Vagina (tissue), 2 donors: ENCODE results near the gene TGOLN2. TPM values are rescaled to one million over a fixed set of nuclear protein-coding genes. Genes with fewer than 3 reads are reported as not detected.

ENCODE experiments used
- DNase-seq, 2 donors: peaks; one replicate each; pipeline ENCODE4 v3.0.0-alpha.2; 2017; ENCODE audit errors: extremely low spot score in 2 of 2
- H3K27ac ChIP-seq: fragments of 200-600 bp; sonication (generic); one replicate; pipeline ENCODE4 v1.5.1; 2019
- H3K27me3 ChIP-seq: fragments of 200-600 bp; sonication (generic); one replicate; pipeline ENCODE4 v1.5.1; 2019
- H3K36me3 ChIP-seq, 2 donors: fragments of 200-600 bp; sonication (generic); one replicate each; pipeline ENCODE4 v1.5.1; 2017 to 2019
- H3K4me1 ChIP-seq: fragments of 200-600 bp; sonication (generic); one replicate; pipeline ENCODE4 v1.5.1; 2019
- H3K4me3 ChIP-seq, 2 donors: fragments of 200-600 bp; sonication (generic); 1 replicate in 1 of 2; 2 replicates in 1 of 2; pipeline ENCODE4 v1.5.1; 2016 to 2019
- H3K9me3 ChIP-seq: fragments of 200-600 bp; sonication (generic); one replicate; pipeline ENCODE4 v1.5.1; 2019
- CTCF ChIP-seq, 3 experiments: fragments of 450-650 bp in 2 of 3; fragments of 200-600 bp in 1 of 3; sonication (generic) in 1 of 3; IDR thresholded peaks; one replicate each; pipeline ENCODE4 v1.5.1; 2017 to 2019; ENCODE audit warnings: antibody characterized with exemption in 3 of 3, mild to moderate bottlenecking in 2 of 3, moderate library complexity in 2 of 3
- POLR2A ChIP-seq, 2 donors: fragments of 450-650 bp; IDR thresholded peaks; one replicate each; pipeline ENCODE4 v1.6.1; 2017; ENCODE audit warnings: antibody characterized with exemption in 2 of 2, mild to moderate bottlenecking in 2 of 2, moderate library complexity in 2 of 2
- POLR2AphosphoS5 ChIP-seq, 2 donors: sonication (generic); formaldehyde crosslinking; IDR thresholded peaks; one replicate each; pipeline ENCODE4 v1.9.0; 2017; ENCODE audit warnings: antibody characterized with exemption in 2 of 2, mild to moderate bottlenecking in 2 of 2, low read depth in 1 of 2; ENCODE audit not compliant: insufficient read depth in 1 of 2
- intact Hi-C: fragments of 100-400 bp; cut with DNase I; formaldehyde crosslinking; loops from one replicate; pipeline ENCODE4 v1.15.1; 2023
- total RNA-seq: library from RNA; depleted of rRNA; stranded (reverse); fragments of >200 nt; gene quantifications from one replicate; pipeline ENCODE4 v1.2.3, GENCODE V29; 2016

Gene TGOLN2
- total RNA-seq, 1 donor from 2014 or later, result 96.0 TPM

- intact Hi-C loops, result no loop called here
- no peak for DNase-seq
- H3K9me3 ChIP-seq, result no peaks in the 10 kb centered on the region
- no peak overlapping the region for H3K27ac ChIP-seq
- no peak overlapping the region for H3K4me3 ChIP-seq
- H3K27me3 ChIP-seq, result no peaks in the 10 kb centered on the region
- H3K36me3 ChIP-seq, result no peaks in the 10 kb centered on the region
- TF ChIP-seq POLR2AphosphoS5 (IDR thresholded peaks at IDR 0.05; ENCODE audit: insufficient read depth in 1 of 2, low read depth in 1 of 2) (no peak), POLR2A (IDR thresholded peaks at IDR 0.05) (no peak), CTCF (IDR thresholded peaks at IDR 0.05) (no peak)
- H3K4me1 ChIP-seq, result peaks cover 33% of the 10 kb centered on the region
Observed at GRCh38 chr2:85281553-85281952, 46.2 kb downstream of the TGOLN2 start.

GRCh38 chr2:85278361-85278760 lies 49.4 kb downstream of the TGOLN2 start:
- TF ChIP-seq POLR2AphosphoS5 (IDR thresholded peaks at IDR 0.05; ENCODE audit: insufficient read depth in 1 of 2, low read depth in 1 of 2) (no peak), POLR2A (IDR thresholded peaks at IDR 0.05) (no peak), CTCF (IDR thresholded peaks at IDR 0.05) (no peak)
- intact Hi-C loops, result no loop called here
- no peak for DNase-seq
- no peak overlapping the region for H3K4me3 ChIP-seq
- H3K36me3 ChIP-seq, result no peaks in the 10 kb centered on the region
- no peaks in the 10 kb centered on the region for H3K27me3 ChIP-seq
- H3K27ac ChIP-seq, result peak overlapping the region; percentile 72
- H3K9me3 ChIP-seq, result no peaks in the 10 kb centered on the region
- H3K4me1 ChIP-seq, result peaks cover 55% of the 10 kb centered on the region

- Histone ChIP-seq H3K4me1 (peaks cover 55% of the 10 kb centered on the region), H3K4me3 (peak overlapping the region in 1 of 2 donors; percentile 4), H3K27ac (peak overlapping the region; percentile 72), H3K9me3 (no peaks in the 10 kb centered on the region), H3K27me3 (no peaks in the 10 kb centered on the region), H3K36me3 (no peaks in the 10 kb centered on the region)
- no peak for DNase-seq
- TF ChIP-seq POLR2AphosphoS5 (IDR thresholded peaks at IDR 0.05; ENCODE audit: insufficient read depth in 1 of 2, low read depth in 1 of 2) (peak; percentile 69 to 72), POLR2A (IDR thresholded peaks at IDR 0.05) (no peak), CTCF (IDR thresholded peaks at IDR 0.05) (no peak)
- intact Hi-C loops, result no loop called here
Observed at GRCh38 chr2:85277416-85278158, 50.2 kb downstream of the TGOLN2 start.

GRCh38 chr2:85276571-85277118 lies 51.1 kb downstream of the TGOLN2 start:
- Histone ChIP-seq H3K4me1 (peaks cover 55% of the 10 kb centered on the region), H3K27me3 (no peaks in the 10 kb centered on the region), H3K9me3 (no peaks in the 10 kb centered on the region), H3K4me3 (peak overlapping the region in 1 of 2 donors; percentile 34), H3K27ac (peak overlapping the region; percentile 72), H3K36me3 (no peaks in the 10 kb centered on the region)
- DNase-seq, result no peak
- no peak for TF ChIP-seq CTCF (IDR thresholded peaks at IDR 0.05)
- no peak for TF ChIP-seq POLR2AphosphoS5 (IDR thresholded peaks at IDR 0.05; ENCODE audit: insufficient read depth in 1 of 2, low read depth in 1 of 2)
- TF ChIP-seq POLR2A (IDR thresholded peaks at IDR 0.05), result no peak
- intact Hi-C loops, result no loop called here

- TF ChIP-seq POLR2AphosphoS5 (IDR thresholded peaks at IDR 0.05; ENCODE audit: insufficient read depth in 1 of 2, low read depth in 1 of 2) (no peak), CTCF (IDR thresholded peaks at IDR 0.05) (no peak), POLR2A (IDR thresholded peaks at IDR 0.05) (no peak)
- Histone ChIP-seq H3K4me3 (peak overlapping the region; percentile 12 to 34), H3K27ac (peak overlapping the region; percentile 72), H3K36me3 (no peaks in the 10 kb centered on the region), H3K9me3 (no peaks in the 10 kb centered on the region), H3K27me3 (no peaks in the 10 kb centered on the region), H3K4me1 (peaks cover 55% of the 10 kb centered on the region)
- intact Hi-C loops, result no loop called here
- no peak for DNase-seq
Observed at GRCh38 chr2:85275984-85276540, 51.7 kb downstream of the TGOLN2 start.
